CD4-positive, alpha-beta T cell treated with Interleukin-4 for 1 hour (primary cell): ENCODE measurements around the gene HPS4.

Experiments used
- DNase-seq, 2 donors: peaks; one replicate each; pipeline ENCODE4 v3.0.0-alpha.2; 2020 to 2022

Gene HPS4

GRCh38 chr22:26463688-26464087, 19.9 kb downstream of the HPS4 start:
- DNase-seq, result no peak

DNA sequence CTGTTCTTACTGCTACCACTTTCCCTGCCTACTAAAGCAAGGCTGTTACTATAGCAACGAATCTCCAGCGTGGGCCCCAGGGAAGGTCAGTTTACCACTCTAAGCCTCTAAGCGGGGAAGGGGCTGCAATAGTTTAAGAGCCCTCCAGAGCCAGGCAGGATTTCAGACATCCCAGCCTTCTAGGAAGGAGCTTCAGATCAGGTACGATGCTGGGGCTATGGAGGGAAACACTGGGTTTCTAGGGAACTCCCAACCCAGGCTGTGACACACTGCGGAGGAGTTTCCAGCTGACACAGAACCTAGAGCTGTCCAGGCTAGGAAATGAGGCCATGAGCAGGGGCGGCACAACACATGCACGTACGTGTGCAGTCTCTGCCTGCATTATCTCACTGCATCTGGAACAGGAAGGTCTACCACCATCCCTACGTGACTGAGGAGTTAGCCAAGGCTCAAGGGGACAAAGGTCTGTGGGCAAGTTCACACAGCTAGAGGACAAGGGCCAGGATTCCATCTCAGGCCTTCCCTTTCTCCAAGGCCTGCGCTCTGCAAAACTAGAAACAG, 20.4 kb downstream of the HPS4 start:
- no peak for DNase-seq

DNA sequence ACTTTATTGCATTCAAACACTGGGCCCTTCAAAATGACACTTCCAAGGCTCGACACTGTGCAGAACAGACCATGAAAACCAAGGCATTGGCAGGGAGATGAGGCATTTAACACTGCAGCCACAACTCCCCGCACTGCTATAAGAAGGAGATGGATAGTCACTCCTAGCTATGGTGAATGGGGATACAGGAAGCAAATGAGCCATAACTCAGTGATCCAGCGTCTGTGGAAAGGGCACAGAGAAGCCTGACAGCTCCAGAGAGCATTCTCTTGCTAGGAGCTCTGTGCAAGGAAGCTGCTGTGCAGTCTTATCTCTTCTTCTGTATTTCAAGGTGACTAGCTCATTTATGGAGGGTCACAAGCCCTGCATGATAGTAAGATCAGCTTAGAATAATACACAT, 20.9 kb downstream of the HPS4 start:
- DNase-seq, result no peak

- no peak for DNase-seq
Measured at GRCh38 chr22:26462051-26462450, 21.5 kb downstream of the HPS4 start.

GRCh38 chr22:26461188-26461810, 22.3 kb downstream of the HPS4 start:
- peak; percentile 24 to 29 for DNase-seq

DNA sequence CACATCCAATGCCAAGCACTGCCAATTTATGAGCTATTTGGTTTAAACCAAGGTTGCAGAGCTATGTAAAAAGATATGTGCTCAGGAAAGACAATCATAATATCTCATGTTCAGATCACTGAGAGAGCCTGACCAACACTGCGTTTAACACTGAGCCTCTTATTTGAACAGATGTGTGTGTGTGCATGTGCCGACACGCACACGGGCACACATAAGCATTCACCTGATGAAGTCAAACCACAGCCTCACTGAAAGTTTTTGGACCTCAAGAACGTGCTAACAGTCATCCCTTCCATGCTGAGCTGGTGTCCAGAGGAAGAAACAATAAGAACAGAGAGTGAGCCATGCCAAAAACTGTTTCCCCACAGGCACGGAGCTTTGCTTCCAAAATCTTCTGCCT, 23.4 kb downstream of the HPS4 start:
- DNase-seq, result no peak

DNA sequence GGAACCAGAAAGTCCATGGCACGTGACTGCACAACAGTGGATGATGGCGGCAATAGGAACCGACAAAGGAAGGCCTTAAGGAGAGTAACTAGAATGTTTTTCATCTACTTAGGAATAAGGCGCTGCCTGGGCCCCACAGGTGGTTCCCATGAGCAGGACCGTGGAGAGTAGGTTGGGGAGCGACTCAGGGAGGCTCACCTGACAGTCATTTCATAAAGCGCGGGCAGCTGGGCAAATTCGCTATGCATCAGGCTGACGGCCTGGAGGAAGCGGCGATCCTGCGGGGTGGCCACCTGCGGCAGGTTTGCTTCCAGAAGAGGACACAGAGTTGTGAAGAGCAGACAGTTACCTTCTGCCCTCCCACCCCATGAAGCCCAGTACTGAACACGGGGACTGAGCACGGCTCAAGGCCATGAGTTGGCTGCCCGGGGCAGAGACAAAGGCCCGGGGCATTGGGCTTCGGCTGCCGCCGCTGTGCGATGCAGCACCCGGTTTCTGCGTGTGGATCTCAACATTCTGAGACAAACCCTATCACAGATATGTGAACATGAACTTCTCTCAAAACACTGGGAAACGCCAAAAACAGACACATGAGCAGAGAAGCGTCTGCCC, 25.8 kb downstream of the HPS4 start:
- DNase-seq, result no peak

DNA sequence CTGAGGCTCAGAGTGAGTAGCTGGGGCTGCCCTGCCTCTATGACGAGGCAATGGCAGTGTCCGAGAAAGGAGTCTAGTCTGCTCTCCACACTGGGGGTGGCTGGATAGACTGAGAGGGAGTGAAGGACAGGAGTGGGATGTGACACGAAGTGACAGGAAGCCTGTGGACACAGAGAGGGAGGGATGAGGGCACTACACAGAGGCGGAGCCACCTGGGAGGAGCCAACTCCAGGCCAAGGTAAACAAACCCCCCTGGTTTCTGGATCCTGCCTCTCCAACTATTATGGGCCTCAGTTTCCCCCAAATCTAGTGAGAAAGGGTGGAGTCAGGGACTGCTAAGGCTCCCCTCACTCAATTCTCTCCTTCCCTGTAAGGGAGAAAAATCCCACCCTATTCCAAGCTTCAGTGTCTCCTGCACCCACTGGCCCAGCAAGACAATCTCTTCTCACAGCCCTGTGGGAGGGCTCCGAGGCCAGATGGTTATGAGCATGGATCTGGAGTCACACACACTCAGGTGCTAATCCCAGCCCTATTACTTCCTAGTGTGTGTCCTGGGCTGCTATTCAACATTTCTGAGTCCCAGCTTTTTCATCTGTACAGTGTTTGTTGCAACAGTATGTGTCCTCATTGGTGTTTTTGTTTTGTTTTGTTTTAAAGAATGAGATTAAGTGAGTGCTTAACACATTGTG, 29.6 kb downstream of the HPS4 start:
- DNase-seq, result no peak

DNA sequence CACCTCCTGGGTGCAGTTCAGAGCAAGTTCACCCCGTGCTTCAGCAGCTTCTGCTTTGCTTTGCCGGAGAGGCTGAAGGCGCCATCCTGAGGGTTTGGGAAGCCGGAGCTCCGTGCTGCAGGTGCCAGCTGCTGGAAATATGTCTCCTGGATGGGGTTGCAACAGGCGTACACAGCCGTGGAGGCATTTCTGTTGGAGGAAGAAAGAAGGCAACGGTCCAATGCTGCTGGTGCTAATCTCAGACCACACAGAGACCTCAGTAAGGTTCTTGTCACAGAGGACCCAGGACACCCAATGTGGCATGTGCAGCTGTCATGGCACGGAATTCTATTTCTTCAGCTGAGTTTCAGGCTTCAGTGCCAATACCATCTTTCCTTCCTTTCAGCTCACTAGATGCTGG, 30.4 kb downstream of the HPS4 start:
- no peak for DNase-seq

- DNase-seq, result no peak
Measured at GRCh38 chr22:26452236-26453016, 31.2 kb downstream of the HPS4 start.

DNA sequence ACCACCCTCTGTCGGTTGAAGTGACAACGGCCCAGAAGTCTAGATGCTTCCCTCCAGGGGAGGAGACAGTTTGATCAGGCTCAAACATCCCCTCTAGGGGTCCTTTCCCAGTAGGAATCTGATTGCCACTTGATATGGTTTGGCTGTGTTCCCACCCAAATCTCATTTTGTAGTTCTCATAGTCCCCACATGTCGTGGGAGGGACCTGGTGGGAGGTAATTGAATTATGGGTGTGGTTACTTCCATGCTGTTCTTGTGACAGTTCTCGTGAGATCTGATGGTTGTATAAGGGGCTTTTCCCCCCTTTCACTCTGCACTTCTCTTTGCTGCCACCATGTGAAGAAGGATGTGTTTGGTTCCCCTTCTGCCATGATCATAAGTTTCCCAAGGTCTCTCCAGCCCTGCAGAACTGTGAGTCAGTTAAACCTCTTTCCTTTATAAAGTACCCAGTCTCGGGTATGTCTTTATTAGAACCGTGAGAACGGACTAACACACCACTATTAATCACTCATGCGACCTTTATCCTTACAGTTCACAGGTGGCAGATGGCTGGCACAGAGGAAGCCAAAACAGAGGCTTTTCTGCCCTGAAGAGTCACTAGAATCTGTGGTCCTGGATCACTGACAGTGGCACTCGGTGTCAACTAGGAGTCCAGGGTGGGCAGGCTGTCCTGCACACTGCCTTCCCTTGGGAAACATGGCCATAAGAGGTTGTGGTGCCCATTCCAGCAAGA, 33.0 kb downstream of the HPS4 start:
- DNase-seq, result no peak

DNA sequence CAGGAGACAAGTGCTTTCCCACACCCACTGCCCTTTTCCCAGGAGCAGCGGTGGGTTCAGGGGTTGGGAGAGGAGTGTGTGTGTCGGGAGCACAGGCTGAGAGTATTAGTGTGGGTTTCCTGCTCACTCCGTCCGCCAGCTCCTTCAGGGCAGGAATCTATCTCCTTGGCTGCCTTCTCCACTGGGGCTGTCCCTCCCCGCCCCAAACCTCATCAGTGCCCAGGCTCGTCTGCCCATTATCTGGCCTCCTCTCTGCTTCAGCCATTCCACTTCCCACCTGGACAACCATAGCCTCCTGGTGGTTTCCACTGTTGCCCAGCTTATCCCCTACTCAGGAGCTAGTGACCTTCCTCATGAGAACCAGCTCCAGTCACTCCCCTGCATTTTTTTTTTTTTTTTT, 34.6 kb downstream of the HPS4 start:
- DNase-seq, result no peak

DNA sequence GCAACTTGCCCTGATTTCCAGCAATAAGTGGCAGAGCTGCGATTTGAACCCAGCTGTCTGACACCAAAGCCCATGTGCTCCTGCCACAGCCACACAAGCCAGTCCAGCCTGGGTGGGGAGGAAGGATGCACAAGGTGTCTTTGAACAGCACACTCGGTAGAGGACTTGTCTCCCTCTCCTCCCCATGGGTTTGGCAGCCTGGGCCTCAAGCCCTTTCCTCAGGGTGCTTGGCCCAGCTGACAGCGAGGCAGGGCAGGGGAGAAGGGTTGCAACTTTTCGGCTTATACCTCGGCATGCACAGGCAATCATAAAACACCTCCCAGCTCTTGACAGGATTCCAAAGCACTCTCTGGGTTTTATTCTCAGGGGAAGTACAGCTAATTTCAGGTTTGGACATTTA, 35.2 kb downstream of the HPS4 start:
- DNase-seq, result no peak

- DNase-seq, result no peak
Measured at GRCh38 chr22:26447584-26448329, 35.8 kb downstream of the HPS4 start.

DNA sequence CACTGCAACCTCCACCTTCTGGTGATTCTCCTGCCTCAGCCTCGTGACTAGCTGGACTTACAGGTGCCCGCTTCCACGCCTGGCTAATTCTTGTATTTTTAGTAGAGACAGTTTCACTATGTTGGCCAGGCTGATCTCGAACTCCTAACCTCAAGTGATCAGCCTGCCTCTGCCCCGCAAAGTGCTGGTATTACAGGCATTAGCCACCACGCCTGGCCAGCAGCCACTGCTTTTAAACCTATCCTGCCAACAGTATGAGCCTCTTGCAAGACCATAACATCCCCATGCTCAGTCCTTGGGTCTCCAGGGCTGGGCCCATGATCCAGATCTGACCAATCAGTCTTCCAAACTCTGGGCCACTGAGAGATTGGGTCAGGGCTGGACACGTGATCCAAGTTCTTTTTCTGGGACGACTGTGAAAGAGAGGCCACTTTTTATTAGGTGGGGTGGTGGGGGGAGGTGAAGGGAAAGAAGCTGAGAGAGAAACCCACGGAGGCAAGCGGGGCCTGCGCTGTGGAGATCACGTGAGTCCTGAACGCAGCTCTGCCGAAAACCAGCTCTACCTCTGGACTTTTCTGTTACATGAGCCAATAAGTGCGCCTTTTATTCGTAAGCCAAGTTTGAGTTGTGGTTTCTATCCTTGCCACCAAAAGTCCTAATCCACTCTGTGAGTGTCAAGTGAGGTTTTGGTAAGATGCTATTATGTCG, 36.6 kb downstream of the HPS4 start:
- DNase-seq, result no peak

GRCh38 chr22:26445577-26446275, 37.9 kb downstream of the HPS4 start:
- peak in 1 of 2 donors; percentile 7 for DNase-seq

- DNase-seq, result no peak
Measured at GRCh38 chr22:26444777-26445176, 38.8 kb downstream of the HPS4 start.

- peak in 1 of 2 donors; percentile 5 for DNase-seq
Measured at GRCh38 chr22:26443901-26444690, 39.5 kb downstream of the HPS4 start.

DNA sequence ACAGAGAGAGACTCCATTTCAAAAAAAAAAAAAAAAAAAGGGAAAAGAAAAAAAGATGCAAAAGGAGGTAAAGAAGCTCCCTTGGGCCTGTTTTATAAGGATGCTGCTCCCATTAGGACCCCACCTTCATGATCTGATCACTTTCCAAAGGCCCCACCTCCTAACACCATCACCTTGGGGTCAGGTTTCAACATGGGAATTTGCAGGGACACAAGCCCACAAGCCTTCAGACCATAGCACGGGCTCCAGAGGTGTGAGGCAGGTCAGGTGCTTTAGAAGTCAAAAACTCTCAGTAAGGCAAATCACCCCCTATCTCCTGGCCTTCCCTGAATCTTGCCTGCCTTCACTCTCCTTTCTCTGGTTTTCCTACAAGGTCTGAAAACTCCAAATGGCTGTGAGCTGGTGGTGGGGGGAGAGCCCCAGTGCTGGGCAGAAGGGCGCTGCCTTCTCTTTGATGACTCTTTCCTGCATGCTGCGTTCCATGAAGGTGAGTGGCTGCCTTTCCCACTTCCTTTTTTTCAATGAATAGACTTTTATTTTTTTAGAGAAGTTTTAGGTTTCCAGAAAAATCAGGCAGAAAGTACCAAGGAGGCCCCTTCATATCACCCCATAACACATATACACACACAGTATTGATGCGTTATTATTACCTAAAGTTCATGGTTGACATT, 41.4 kb downstream of the HPS4 start:
- DNase-seq, result peak in 1 of 2 donors; percentile 6
